H9 (cell line): Measurements from ENCODE around the gene VPS16. TPM values are rescaled to one million over a fixed set of nuclear protein-coding genes. Genes with fewer than 3 reads are reported as not detected.

Source experiments
- DNase-seq: peaks from one replicate; pipeline ENCODE4 v3.0.0-alpha.2; 2017
- H2AFZ ChIP-seq: one replicate; pipeline ENCODE4 v1.6.1; 2013; ENCODE audit warnings: mild to moderate bottlenecking, low read length, control low read depth, moderate library complexity
- H2AK5ac ChIP-seq: 2 replicates; pipeline ENCODE4 v1.6.1; 2013; ENCODE audit warnings: low read length, control low read depth, mixed read lengths; ENCODE audit not compliant: insufficient read length
- H2BK120ac ChIP-seq: one replicate; pipeline ENCODE4 v1.6.1; 2013; ENCODE audit warnings: low read depth, mild to moderate bottlenecking, low read length, control low read depth, inconsistent platforms; ENCODE audit not compliant: poor library complexity, severe bottlenecking
- H2BK12ac ChIP-seq: 2 replicates; pipeline ENCODE4 v1.6.1; 2013; ENCODE audit warnings: low read length, control low read depth, mixed read lengths, low read depth; ENCODE audit not compliant: insufficient read length
- H2BK15ac ChIP-seq: 2 replicates; pipeline ENCODE4 v1.6.1; 2013; ENCODE audit warnings: low read depth, low read length, control low read depth
- H2BK20ac ChIP-seq: one replicate; pipeline ENCODE4 v1.6.1; 2013; ENCODE audit warnings: low read depth, mild to moderate bottlenecking, low read length, control low read depth, inconsistent platforms; ENCODE audit not compliant: poor library complexity, severe bottlenecking
- H2BK5ac ChIP-seq: 2 replicates; pipeline ENCODE4 v1.6.1; 2013; ENCODE audit warnings: low read length, control low read depth, mixed read lengths; ENCODE audit not compliant: insufficient read length
- H3K14ac ChIP-seq: 2 replicates; pipeline ENCODE4 v1.6.1; 2013; ENCODE audit warnings: low read length, control low read depth; ENCODE audit not compliant: insufficient read depth
- H3K18ac ChIP-seq: 2 replicates; pipeline ENCODE4 v1.6.1; 2013; ENCODE audit warnings: low read depth, mild to moderate bottlenecking, mixed read lengths, low read length, control low read depth; ENCODE audit not compliant: insufficient read length
- H3K23ac ChIP-seq: 2 replicates; pipeline ENCODE4 v1.6.1; 2013; ENCODE audit warnings: low read length, control low read depth, mixed read lengths, low read depth; ENCODE audit not compliant: insufficient read length
- H3K23me2 ChIP-seq: 2 replicates; pipeline ENCODE4 v1.6.1; 2013; ENCODE audit warnings: low read depth, mild to moderate bottlenecking, mixed read lengths, low read length, control low read depth; ENCODE audit not compliant: insufficient read length, poor library complexity, severe bottlenecking
- H3K27ac ChIP-seq: 2 replicates; pipeline ENCODE4 v1.5.1; 2013; ENCODE audit warnings: low read length, control low read depth, mixed read lengths, low read depth; ENCODE audit not compliant: insufficient read length
- H3K27me3 ChIP-seq: 2 replicates; pipeline ENCODE4 v1.6.1; 2013; ENCODE audit warnings: low read length, control low read depth, inconsistent platforms; ENCODE audit not compliant: insufficient read depth
- H3K4ac ChIP-seq: 2 replicates; pipeline ENCODE4 v1.6.1; 2013; ENCODE audit warnings: low read depth, mild to moderate bottlenecking, control low read depth, inconsistent platforms, low read length, moderate library complexity
- H3K4me1 ChIP-seq: 2 replicates; pipeline ENCODE4 v1.6.1; 2013; ENCODE audit warnings: low read length, control low read depth, inconsistent platforms; ENCODE audit not compliant: insufficient read depth
- H3K4me2 ChIP-seq: 2 replicates; pipeline ENCODE4 v1.6.1; 2013; ENCODE audit warnings: low read length, control low read depth, mixed read lengths; ENCODE audit not compliant: insufficient read length, insufficient read depth
- H3K56ac ChIP-seq: 2 replicates; pipeline ENCODE4 v1.6.1; 2013; ENCODE audit warnings: low read depth, mild to moderate bottlenecking, mixed read lengths, low read length, control low read depth; ENCODE audit not compliant: insufficient read length
- H3K79me1 ChIP-seq: 2 replicates; pipeline ENCODE4 v1.6.1; 2013; ENCODE audit warnings: low read depth, mild to moderate bottlenecking, moderate library complexity, low read length, control low read depth, inconsistent platforms; ENCODE audit not compliant: insufficient read depth, poor library complexity, severe bottlenecking
- H3K79me2 ChIP-seq: 2 replicates; pipeline ENCODE4 v1.6.1; 2013; ENCODE audit warnings: low read length, control low read depth, inconsistent platforms; ENCODE audit not compliant: insufficient read depth
- H3K9ac ChIP-seq: 2 replicates; pipeline ENCODE4 v1.6.1; 2013; ENCODE audit warnings: low read length, control low read depth, mixed read lengths; ENCODE audit not compliant: insufficient read length; ENCODE audit errors: extremely low read depth
- H3K9me3 ChIP-seq: one replicate; pipeline ENCODE4 v1.6.1; 2013; ENCODE audit warnings: low read depth, low read length, inconsistent platforms; ENCODE audit not compliant: control insufficient read depth
- H3T11ph ChIP-seq: one replicate; pipeline ENCODE4 v1.6.1; 2013; ENCODE audit warnings: mild to moderate bottlenecking, low read length, control low read depth, inconsistent platforms
- H4K20me1 ChIP-seq: one replicate; pipeline ENCODE4 v1.6.1; 2013; ENCODE audit not compliant: control insufficient read depth, insufficient read length, insufficient read depth
- H4K5ac ChIP-seq: 2 replicates; pipeline ENCODE4 v1.6.1; 2013; ENCODE audit warnings: low read depth, mild to moderate bottlenecking, mixed read lengths, low read length, control low read depth; ENCODE audit not compliant: insufficient read length
- H4K8ac ChIP-seq: replicated peaks from 2 replicates; pipeline ENCODE4 v1.6.1; 2013; ENCODE audit warnings: low read length, control low read depth, mixed read lengths, low read depth; ENCODE audit not compliant: insufficient read length
- H4K91ac ChIP-seq: 2 replicates; pipeline ENCODE4 v1.6.1; 2013; ENCODE audit warnings: low read depth, mild to moderate bottlenecking, moderate library complexity, mixed read lengths, low read length, control low read depth; ENCODE audit not compliant: insufficient read length
- H3K27ac Mint-ChIP-seq, 3 experiments: 2 replicates in 2 of 3; 3 replicates in 1 of 3; pipeline ENCODE4 v1.8.0; 2020 to 2021; ENCODE audit warnings: mixed read lengths in 3 of 3, mild to moderate bottlenecking in 1 of 3, moderate library complexity in 1 of 3
- H3K27me3 Mint-ChIP-seq: 2 replicates; pipeline ENCODE4 v1.8.0; 2021; ENCODE audit warnings: low read depth, mild to moderate bottlenecking, moderate library complexity, mixed read lengths
- H3K36me3 Mint-ChIP-seq, 3 experiments: 2 replicates in 2 of 3; 3 replicates in 1 of 3; pipeline ENCODE4 v1.8.0; 2020 to 2021; ENCODE audit warnings: low read depth in 3 of 3, mixed read lengths in 3 of 3; ENCODE audit not compliant: insufficient read depth in 1 of 3
- H3K4me1 Mint-ChIP-seq, 2 experiments: 2 replicates each; pipeline ENCODE4 v1.8.0; 2020; ENCODE audit warnings: mixed read lengths in 2 of 2
- H3K4me3 Mint-ChIP-seq, 2 experiments: 2 replicates in 1 of 2; 3 replicates in 1 of 2; pipeline ENCODE4 v1.8.0; 2020 to 2021; ENCODE audit warnings: mild to moderate bottlenecking in 2 of 2, mixed read lengths in 2 of 2, moderate library complexity in 1 of 2
- H3K9me3 Mint-ChIP-seq, 2 experiments: 2 replicates in 1 of 2; 3 replicates in 1 of 2; pipeline ENCODE4 v1.8.0; 2020; ENCODE audit warnings: mild to moderate bottlenecking in 2 of 2, mixed read lengths in 2 of 2, moderate library complexity in 1 of 2
- CTCF ChIP-seq: fragments of 200-600 bp; sonication (generic); conservative IDR thresholded peaks from 3 replicates; pipeline ENCODE4 v1.8.0; 2021; ENCODE audit warnings: antibody characterized with exemption, mild to moderate bottlenecking
- WGBS: extraction: QIAGEN DNeasy Blood & Tissue Kit; methylation state at CpG from one replicate; pipeline ENCODE4 v1.1.7; 2013; ENCODE audit warnings: missing lambda C conversion rate, low lambda C conversion rate, mixed read lengths; ENCODE audit not compliant: insufficient read length; ENCODE audit errors: extremely low coverage; 5-methylcytosine and 5-hydroxymethylcytosine counted together
- total RNA-seq: library from RNA; stranded (reverse); gene quantifications from 2 replicates; pipeline ENCODE4 v1.2.1, GENCODE V29; 2021

VPS16 gene
- total RNA-seq, 1 experiment from 2014 or later, result 32.1 TPM

GRCh38 chr20:2797136-2797983 is 43.2 kb upstream of the VPS16 start:
- Histone ChIP-seq H3K23me2 (peaks cover 7% of the 10 kb centered on the region), H3K9me3 (no peaks in the 10 kb centered on the region), H4K5ac (no peak overlapping the region), H3T11ph (no peak overlapping the region), H3K79me2 (no peaks in the 10 kb centered on the region), H3K4me1 (no peaks in the 10 kb centered on the region; the same call in 1 of the 2 replicates), H2BK15ac (no peak overlapping the region), H2BK20ac (no peak overlapping the region), H3K56ac (no peak overlapping the region), H4K20me1 (no peaks in the 10 kb centered on the region), H3K4ac (no peak overlapping the region), H4K8ac (no peak overlapping the region), H4K91ac (no peak overlapping the region), H2AK5ac (no peak overlapping the region), H2AFZ (no peak overlapping the region), H3K27me3 (peaks cover 6% of the 10 kb centered on the region; the same call in 1 of the 2 replicates), H3K4me2 (no peak overlapping the region), H3K79me1 (no peaks in the 10 kb centered on the region), H3K14ac (no peak overlapping the region), H3K23ac (no peak overlapping the region), H2BK5ac (no peak overlapping the region), H2BK12ac (no peak overlapping the region), H3K27ac (no peak overlapping the region), H2BK120ac (no peak overlapping the region), H3K9ac (no peak overlapping the region), H3K18ac (no peak overlapping the region)
- Mint-ChIP-seq H3K27me3 (peaks cover 16% of the 10 kb centered on the region), H3K9me3 (no peaks in the 10 kb centered on the region; a peak in 1 of 5 replicates), H3K27ac (no peak overlapping the region; a peak in 1 of 7 replicates), H3K4me1 (peaks cover 25 to 27% of the 10 kb centered on the region in 2 experiments), H3K36me3 (peaks cover 23 to 66% (median 38%) of the 10 kb centered on the region in 3 experiments), H3K4me3 (no peak overlapping the region)
- DNase-seq, result no peak
- no CpG with 5 or more reads among the region's 16 CpGs for WGBS
- TF ChIP-seq CTCF, result no peak
